Measurements from ENCODE around the gene ZNF223.

Gene ZNF223

GRCh38 chr19:44111910-44112463 is 60.2 kb downstream of the ZNF223 start:
- TF ChIP-seq, protein P1, sequence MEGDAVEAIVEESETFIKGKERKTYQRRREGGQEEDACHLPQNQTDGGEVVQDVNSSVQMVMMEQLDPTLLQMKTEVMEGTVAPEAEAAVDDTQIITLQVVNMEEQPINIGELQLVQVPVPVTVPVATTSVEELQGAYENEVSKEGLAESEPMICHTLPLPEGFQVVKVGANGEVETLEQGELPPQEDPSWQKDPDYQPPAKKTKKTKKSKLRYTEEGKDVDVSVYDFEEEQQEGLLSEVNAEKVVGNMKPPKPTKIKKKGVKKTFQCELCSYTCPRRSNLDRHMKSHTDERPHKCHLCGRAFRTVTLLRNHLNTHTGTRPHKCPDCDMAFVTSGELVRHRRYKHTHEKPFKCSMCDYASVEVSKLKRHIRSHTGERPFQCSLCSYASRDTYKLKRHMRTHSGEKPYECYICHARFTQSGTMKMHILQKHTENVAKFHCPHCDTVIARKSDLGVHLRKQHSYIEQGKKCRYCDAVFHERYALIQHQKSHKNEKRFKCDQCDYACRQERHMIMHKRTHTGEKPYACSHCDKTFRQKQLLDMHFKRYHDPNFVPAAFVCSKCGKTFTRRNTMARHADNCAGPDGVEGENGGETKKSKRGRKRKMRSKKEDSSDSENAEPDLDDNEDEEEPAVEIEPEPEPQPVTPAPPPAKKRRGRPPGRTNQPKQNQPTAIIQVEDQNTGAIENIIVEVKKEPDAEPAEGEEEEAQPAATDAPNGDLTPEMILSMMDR (conservative IDR thresholded peaks at IDR 0.05): no peak
- TF ChIP-seq ZFX (IDR thresholded peaks at IDR 0.05): no peak
- H3K27ac ChIP-seq: no peak overlapping the region

- H3K27ac ChIP-seq: peak overlapping the region; percentile 59; the same call in 1 of the 2 replicates
- TF ChIP-seq ZFX (IDR thresholded peaks at IDR 0.05): no peak
- TF ChIP-seq, protein P1 (conservative IDR thresholded peaks at IDR 0.05): no peak
These were observed 60.9 kb downstream of the ZNF223 start for GRCh38 chr19:44112802-44113137.

- TF ChIP-seq ZFX (IDR thresholded peaks at IDR 0.05): no peak
- TF ChIP-seq, protein P1 (conservative IDR thresholded peaks at IDR 0.05): no peak
- peak within 1 kb of the TSS; percentile 59 for H3K27ac ChIP-seq
These were observed 61.4 kb downstream of the ZNF223 start, which contains the start of gene ZNF225 for GRCh38 chr19:44113138-44113783. ZNF225 (plus strand) TSS chr19:44113399; CDS start chr19:44115828, 2,429 bp downstream.

GRCh38 chr19:44113784-44114390 is 62.1 kb downstream of the ZNF223 start:
- TF ChIP-seq ZFX (IDR thresholded peaks at IDR 0.05): no peak
- TF ChIP-seq, protein P1 (conservative IDR thresholded peaks at IDR 0.05): no peak
- H3K27ac ChIP-seq: peak overlapping the region; percentile 59

Data from C4-2B (cell line).